RWPE2 (cell line): ENCODE data around the gene MIEN1.

ENCODE experiments used
- ATAC-seq: fragments of 200-7000 bp; cut with Tn5 transposase; 3 replicates; pipeline ENCODE4 v1.9.1; 2021; ENCODE audit warnings: low read depth
- DNase-seq: peaks from one replicate; pipeline ENCODE4 v3.0.0-alpha.2; 2020; ENCODE audit warnings: low spot score
- H3K27ac ChIP-seq: fragments of 450-650 bp; 2 replicates; pipeline ENCODE4 v1.5.1; 2017; ENCODE audit warnings: mild to moderate bottlenecking; ENCODE audit not compliant: poor library complexity, severe bottlenecking
- H3K27me3 ChIP-seq: fragments of 250-450 bp; sonication (Bioruptor Pico); 2 replicates; pipeline ENCODE4 v1.5.1; 2021; ENCODE audit warnings: mild to moderate bottlenecking, moderate library complexity; ENCODE audit not compliant: insufficient read depth, poor library complexity, severe bottlenecking
- H3K36me3 ChIP-seq: fragments of 250-450 bp; sonication (Bioruptor Pico); 2 replicates; pipeline ENCODE4 v1.5.1; 2020; ENCODE audit warnings: low read depth, mild to moderate bottlenecking, moderate library complexity
- H3K4me1 ChIP-seq: fragments of 250-450 bp; sonication (Bioruptor Pico); 2 replicates; pipeline ENCODE4 v1.5.1; 2021; ENCODE audit warnings: mild to moderate bottlenecking, moderate library complexity; ENCODE audit not compliant: insufficient read depth, poor library complexity, severe bottlenecking
- H3K4me3 ChIP-seq: fragments of 250-450 bp; sonication (Bioruptor Pico); 2 replicates; pipeline ENCODE4 v1.5.1; 2021; ENCODE audit warnings: mild to moderate bottlenecking, moderate library complexity; ENCODE audit not compliant: severe bottlenecking
- H3K9me3 ChIP-seq: fragments of 250-450 bp; sonication (Bioruptor Pico); 2 replicates; pipeline ENCODE4 v1.5.1; 2021; ENCODE audit warnings: mild to moderate bottlenecking, moderate library complexity; ENCODE audit not compliant: severe bottlenecking
- CTCF ChIP-seq: fragments of 450-650 bp; IDR thresholded peaks from one replicate; pipeline ENCODE4 v1.5.1; 2017; ENCODE audit warnings: mild to moderate bottlenecking, moderate library complexity; ENCODE audit not compliant: poor library complexity, severe bottlenecking

The MIEN1 gene

GRCh38 chr17:39744836-39745215 lies 14.5 kb upstream of the MIEN1 start:
- peaks cover 31% of the 10 kb centered on the region for H3K36me3 ChIP-seq
- H3K27ac ChIP-seq = no peak overlapping the region
- H3K4me3 ChIP-seq = no peak overlapping the region
- H3K4me1 ChIP-seq = peaks cover 20% of the 10 kb centered on the region
- ATAC-seq (no peak), DNase-seq (peak; percentile 32)
- TF ChIP-seq CTCF = no peak
- no peaks in the 10 kb centered on the region for H3K9me3 ChIP-seq
- H3K27me3 ChIP-seq = no peaks in the 10 kb centered on the region

- no peaks in the 10 kb centered on the region for H3K27me3 ChIP-seq
- H3K27ac ChIP-seq = no peak overlapping the region
- no peaks in the 10 kb centered on the region for H3K9me3 ChIP-seq
- peaks cover 31% of the 10 kb centered on the region for H3K36me3 ChIP-seq
- ATAC-seq (no peak), DNase-seq (peak; percentile 49)
- TF ChIP-seq CTCF = no peak
- H3K4me3 ChIP-seq = no peak overlapping the region
- H3K4me1 ChIP-seq = peaks cover 14% of the 10 kb centered on the region
Measured at GRCh38 chr17:39744075-39744835, 13.9 kb upstream of the MIEN1 start.

GRCh38 chr17:39742856-39743436 lies 12.6 kb upstream of the MIEN1 start:
- Histone ChIP-seq H3K27ac (no peak overlapping the region), H3K4me3 (no peak overlapping the region), H3K36me3 (peaks cover 31% of the 10 kb centered on the region), H3K27me3 (no peaks in the 10 kb centered on the region), H3K9me3 (no peaks in the 10 kb centered on the region), H3K4me1 (peaks cover 10% of the 10 kb centered on the region)
- DNase-seq = peak; percentile 45
- ATAC-seq = no peak
- TF ChIP-seq CTCF = no peak

- Histone ChIP-seq H3K27me3 (no peaks in the 10 kb centered on the region), H3K9me3 (no peaks in the 10 kb centered on the region), H3K4me3 (no peak overlapping the region), H3K27ac (no peak overlapping the region), H3K4me1 (peaks cover 10% of the 10 kb centered on the region), H3K36me3 (peaks cover 31% of the 10 kb centered on the region)
- no peak for TF ChIP-seq CTCF
- no peak for ATAC-seq
- peak; percentile 29 for DNase-seq
Measured at GRCh38 chr17:39742126-39742855, 12.0 kb upstream of the MIEN1 start.
